Fibroblast of villous mesenchyme (primary cell): Measurements from ENCODE around the gene SPTBN4. TPM values are rescaled to one million over a fixed set of nuclear protein-coding genes. Genes with fewer than 3 reads are reported as not detected.
"Not testable (repeated sequence)": the region's sequence is repeated elsewhere in the genome, so short reads cannot be mapped to it uniquely, and the experiment has no call there.

Experiments used
- DNase-seq: peaks from one replicate; pipeline ENCODE4 v3.0.0-alpha.2; 2010; ENCODE audit warnings: low read depth
- H3K4me3 ChIP-seq: 2 replicates; pipeline ENCODE4 v1.5.1; 2011; ENCODE audit warnings: low read depth, mild to moderate bottlenecking, low read length
- total RNA-seq: library from RNA; depleted of rRNA; stranded (reverse); fragments of >200 nt; gene quantifications from 2 replicates; pipeline ENCODE4 v1.2.3, GENCODE V29; 2012
- TF ChIP-seq, protein P1 (sequence below): IDR thresholded peaks from 2 replicates; pipeline ENCODE4 v1.5.1; 2012; ENCODE audit warnings: low read depth, mild to moderate bottlenecking, low read length; ENCODE audit not compliant: insufficient read depth

The SPTBN4 gene
- total RNA-seq, 1 donor = 1.3 TPM

DNA sequence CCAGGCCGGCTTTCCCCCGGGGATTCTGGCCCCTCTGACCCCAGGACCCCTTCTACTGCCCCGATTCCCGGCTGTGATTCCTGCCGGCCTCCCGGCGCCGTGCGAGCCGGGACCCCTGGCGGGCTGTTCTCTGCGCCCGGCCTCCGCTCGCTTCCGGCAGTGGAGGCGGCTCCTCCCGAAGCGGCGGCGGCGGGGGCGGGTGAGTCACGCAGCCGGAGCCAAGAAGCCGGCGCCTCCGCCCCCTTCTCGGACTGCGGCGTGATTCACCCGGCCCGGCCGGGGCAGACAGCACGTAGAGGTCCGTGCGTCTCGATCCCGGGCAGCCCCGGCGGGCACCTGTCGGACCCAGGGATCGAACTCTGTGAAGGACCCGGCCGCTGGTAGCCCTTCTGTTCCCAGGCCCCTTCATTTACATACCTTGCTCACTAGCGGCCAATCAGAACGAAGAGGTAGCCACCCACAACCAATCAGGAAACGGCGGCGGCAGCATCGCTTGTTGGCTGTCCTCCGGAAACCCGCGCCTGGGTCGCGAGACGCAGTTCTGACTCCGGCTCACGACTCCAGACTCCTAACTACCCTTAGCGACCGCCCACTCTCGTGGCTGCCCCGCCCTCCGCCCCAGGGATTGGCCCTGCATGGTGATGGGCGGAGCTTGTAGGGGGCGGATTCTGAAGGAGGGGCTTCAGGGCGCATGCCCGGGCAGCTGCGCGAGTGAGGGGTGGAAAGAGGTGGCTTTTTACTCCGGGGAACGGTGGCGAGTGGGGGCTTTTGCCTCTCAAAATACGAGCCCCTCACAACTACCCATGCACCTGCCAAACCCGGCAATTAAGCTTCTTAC lies 41.1 kb upstream of the SPTBN4 start, which contains the start of gene SERTAD1:
Gene SERTAD1, minus strand, starts transcription at position 543 of the 838 bp plus-strand sequence. CDS start 2,446 bp downstream, outside the sequence.
- TF ChIP-seq, protein P1, sequence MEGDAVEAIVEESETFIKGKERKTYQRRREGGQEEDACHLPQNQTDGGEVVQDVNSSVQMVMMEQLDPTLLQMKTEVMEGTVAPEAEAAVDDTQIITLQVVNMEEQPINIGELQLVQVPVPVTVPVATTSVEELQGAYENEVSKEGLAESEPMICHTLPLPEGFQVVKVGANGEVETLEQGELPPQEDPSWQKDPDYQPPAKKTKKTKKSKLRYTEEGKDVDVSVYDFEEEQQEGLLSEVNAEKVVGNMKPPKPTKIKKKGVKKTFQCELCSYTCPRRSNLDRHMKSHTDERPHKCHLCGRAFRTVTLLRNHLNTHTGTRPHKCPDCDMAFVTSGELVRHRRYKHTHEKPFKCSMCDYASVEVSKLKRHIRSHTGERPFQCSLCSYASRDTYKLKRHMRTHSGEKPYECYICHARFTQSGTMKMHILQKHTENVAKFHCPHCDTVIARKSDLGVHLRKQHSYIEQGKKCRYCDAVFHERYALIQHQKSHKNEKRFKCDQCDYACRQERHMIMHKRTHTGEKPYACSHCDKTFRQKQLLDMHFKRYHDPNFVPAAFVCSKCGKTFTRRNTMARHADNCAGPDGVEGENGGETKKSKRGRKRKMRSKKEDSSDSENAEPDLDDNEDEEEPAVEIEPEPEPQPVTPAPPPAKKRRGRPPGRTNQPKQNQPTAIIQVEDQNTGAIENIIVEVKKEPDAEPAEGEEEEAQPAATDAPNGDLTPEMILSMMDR = peak; percentile 65
- H3K4me3 ChIP-seq = peak within 1 kb of the TSS; percentile 84
- DNase-seq = peak; percentile 99

DNA sequence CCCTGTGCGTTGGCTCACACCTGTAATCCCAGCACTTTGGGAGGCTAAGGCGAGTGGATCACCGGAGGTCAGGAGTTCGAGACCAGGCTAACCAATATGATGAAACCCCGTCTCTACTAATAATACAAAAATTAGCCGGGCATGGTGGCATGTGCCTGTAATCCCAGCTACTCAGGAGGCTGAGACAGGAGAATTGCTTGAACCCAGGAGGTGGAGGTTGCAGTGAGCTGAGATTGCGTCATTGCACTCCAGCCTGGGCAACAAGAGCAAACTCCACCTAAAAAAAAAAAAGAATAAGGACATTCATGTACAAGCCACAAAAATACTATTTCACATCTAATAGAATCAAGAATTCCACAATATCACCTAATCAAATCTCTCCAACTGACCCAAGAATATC lies 38.6 kb upstream of the SPTBN4 start:
- not testable (repeated sequence) for DNase-seq, H3K4me3 ChIP-seq

DNA sequence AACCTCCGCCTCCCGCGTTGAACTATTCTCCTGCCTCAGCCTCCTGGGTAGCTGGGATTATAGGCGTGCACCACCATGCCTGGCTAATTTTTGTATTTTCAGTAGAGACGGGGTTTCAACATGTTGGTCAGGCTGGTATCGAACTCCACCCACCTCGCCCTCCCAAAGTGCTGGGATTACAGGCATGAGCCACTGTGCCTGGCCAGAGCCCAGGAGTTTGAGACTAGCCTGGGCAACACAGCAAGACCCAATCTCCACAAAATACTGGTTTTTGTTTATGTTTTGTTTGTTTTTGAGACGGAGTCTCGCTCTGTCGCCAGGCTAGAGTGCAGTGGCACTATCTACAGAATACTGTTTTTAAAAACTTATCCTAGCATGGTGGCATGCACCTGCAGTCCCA lies 36.6 kb upstream of the SPTBN4 start:
- H3K4me3 ChIP-seq, DNase-seq: not testable (repeated sequence)

DNA sequence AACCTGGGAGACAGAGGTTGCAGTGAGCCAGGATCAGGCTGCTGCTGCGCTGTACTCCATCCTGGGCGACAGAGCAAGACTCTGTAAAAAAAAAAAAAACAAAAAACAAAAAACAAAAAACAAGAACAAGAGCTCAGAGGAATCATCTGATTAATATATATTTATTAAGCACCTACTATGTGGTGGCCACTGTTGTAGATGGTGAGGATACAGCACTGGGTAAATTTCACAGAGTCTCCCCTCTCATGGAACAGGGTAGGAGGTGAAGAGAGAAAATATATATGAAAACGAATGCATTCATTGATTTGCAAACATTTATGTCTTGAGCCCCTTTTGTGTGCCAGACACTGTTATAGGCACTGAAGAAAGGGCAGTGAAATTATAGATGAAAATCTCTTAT lies 35.1 kb upstream of the SPTBN4 start:
- no peak for DNase-seq
- TF ChIP-seq, protein P1 = no peak

DNA sequence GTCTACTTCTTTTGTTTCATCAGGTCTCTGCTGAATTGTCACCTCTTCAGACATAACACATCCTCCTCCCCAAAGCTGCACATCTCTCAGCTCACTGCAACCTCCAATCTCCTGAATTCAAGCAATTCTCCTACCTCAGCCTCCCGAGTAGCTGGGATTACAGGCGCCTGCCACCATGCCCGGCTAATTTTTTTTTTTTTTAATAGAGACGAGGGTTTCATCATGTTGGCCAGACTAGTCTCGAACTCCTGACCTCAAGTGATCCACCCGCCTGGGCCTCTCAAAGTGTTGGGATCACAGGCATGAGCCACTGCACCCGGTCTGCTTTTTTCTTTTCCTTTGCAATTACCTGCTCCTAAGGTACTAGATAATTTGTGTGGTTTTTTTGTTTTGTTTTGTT lies 34.0 kb upstream of the SPTBN4 start:
- H3K4me3 ChIP-seq = peak overlapping the region; percentile 54
- not testable (repeated sequence) for DNase-seq

More for the DNA sequence above, 35.1 kb upstream of the SPTBN4 start:
- H3K4me3 ChIP-seq = no peak overlapping the region

DNA sequence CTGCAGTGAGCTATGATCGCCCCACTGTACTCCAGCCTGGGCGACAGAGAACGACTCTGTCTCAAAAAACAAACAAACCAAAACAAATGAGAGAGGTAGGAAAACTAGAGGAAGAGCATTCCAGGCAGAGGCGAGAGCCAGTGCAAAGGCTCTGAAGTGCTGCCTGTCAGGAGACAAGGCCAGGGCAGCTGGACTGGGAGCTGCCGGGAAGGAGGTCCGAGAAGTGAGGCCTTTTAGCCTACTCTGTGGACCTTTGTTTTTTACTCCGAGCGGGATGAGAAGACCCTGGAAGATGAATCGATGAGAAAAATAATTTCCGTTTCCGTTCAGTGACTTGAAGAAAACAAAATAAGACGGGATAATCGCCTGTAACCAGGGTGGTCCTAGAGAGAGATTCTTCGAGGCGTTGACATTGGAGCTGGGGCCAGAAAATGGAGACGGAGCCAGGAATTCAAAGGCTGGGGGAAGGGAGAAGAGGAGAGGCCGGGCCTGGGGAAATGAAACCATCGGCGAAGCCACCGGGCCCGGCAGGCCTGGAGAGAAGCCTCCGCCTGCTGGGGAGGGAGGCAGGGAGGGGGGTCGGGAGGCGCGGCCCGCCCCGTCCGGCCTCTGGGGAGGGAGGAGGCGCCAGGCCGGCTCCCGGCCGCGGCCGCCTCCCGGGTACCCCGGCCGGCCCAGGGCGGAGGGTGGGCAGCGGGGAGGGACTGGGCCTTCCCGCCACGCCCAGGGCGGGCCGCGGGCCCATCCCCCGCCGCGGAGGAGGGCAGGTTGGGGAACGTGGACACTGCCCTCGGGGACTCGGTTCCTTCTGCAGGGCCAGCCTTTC lies 33.2 kb upstream of the SPTBN4 start:
- DNase-seq = peak; percentile 94

DNA sequence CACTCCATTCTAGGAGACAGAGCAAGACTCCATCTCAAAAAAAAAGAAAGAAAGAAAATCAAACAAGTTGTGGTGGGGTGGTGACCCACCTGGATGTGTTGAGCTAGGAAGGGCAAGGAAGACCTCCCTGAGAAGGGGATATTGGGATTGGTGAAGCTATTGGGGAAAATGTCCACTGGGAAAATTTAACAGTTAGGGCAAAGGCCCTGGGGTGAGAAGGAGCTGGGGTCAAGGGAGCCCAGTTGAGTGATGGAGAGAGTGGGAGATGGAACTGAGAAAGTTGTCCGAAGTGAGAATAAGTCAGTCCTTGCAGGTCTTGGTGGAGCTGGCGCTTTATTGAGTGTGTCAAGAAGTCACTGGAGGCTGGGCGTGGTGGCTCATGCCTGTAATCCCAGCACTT lies 28.5 kb upstream of the SPTBN4 start:
- H3K4me3 ChIP-seq = no peak overlapping the region
- TF ChIP-seq, protein P1 = no peak
- DNase-seq = no peak

More for the DNA sequence above, 33.2 kb upstream of the SPTBN4 start:
- peak overlapping the region; percentile 54 for H3K4me3 ChIP-seq
- TF ChIP-seq, protein P1 = no peak

DNA sequence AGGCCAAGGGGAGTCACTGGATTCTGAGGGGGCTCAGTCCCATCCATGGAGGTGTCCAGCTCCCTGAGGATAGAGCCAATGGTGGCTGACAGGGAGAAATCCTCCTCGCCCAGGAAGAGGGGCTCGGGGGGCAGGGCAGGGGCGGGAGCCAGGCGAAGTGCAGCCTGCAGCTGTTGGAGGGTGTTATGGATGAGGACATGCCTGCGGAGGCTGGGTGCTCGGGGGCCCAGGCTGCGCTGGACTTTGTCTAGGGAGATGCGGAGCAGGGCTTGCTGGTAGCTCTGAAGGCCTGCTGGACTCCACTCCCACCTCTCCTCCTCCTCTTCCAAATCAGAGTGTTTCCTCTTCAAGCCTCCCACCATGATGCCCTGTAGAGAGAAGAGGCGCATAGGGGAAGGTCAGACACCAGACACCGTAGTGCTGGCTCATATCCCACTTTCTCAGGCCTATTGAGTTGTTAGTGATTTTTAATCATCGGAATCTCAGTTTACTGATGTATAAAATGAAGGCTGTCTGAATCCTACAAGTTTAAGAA lies 25.0 kb upstream of the SPTBN4 start:
- no peak for DNase-seq
- TF ChIP-seq, protein P1 = no peak
- peak overlapping the region; percentile 72 for H3K4me3 ChIP-seq
